HG02763 (cell line): ENCODE data around the gene GOT1.

Experiments
- ATAC-seq: cut with Tn5 transposase; IDR thresholded peaks from one replicate; pipeline ENCODE4 v1.9.1; 2021; ENCODE audit warnings: mild to moderate bottlenecking, moderate library complexity; ENCODE audit not compliant: unreplicated experiment

GOT1 gene

GRCh38 chr10:99364125-99364524, 66.3 kb downstream of the GOT1 start:
- no peak for ATAC-seq

- no peak for ATAC-seq
Measured at GRCh38 chr10:99360934-99361333, 69.5 kb downstream of the GOT1 start.

- no peak for ATAC-seq
Measured at GRCh38 chr10:99358101-99358500, 72.3 kb downstream of the GOT1 start.

- no peak for ATAC-seq
Measured at GRCh38 chr10:99357691-99358090, 72.7 kb downstream of the GOT1 start.

- no peak for ATAC-seq
Measured at GRCh38 chr10:99353182-99353581, 77.2 kb downstream of the GOT1 start.

GRCh38 chr10:99347672-99348071, 82.8 kb downstream of the GOT1 start:
- ATAC-seq, result no peak
